ENCODE results near the gene SPOCD1.

SPOCD1 gene

GRCh38 chr1:31814631-31815306 lies 1.1 kb downstream of the SPOCD1 start:
- no peaks in the 10 kb centered on the region for H3K36me3 Mint-ChIP-seq (ENCODE audit: low read depth)
- no peak for TF ChIP-seq CTCF (IDR thresholded peaks at IDR 0.05; ENCODE audit: unreplicated experiment in 3 of 3)
- no peak overlapping the region for H3K27ac Mint-ChIP-seq
- peaks cover 11% of the 10 kb centered on the region for H3K27me3 Mint-ChIP-seq (ENCODE audit: low read depth)
- no peaks in the 10 kb centered on the region for H3K4me1 Mint-ChIP-seq
- H3K4me3 Mint-ChIP-seq = no peak overlapping the region
- H3K9me3 Mint-ChIP-seq = no peaks in the 10 kb centered on the region

GRCh38 chr1:31814041-31814511 lies 1.7 kb downstream of the SPOCD1 start:
- Mint-ChIP-seq H3K9me3 (no peaks in the 10 kb centered on the region), H3K27ac (no peak overlapping the region), H3K36me3 (ENCODE audit: low read depth) (no peaks in the 10 kb centered on the region), H3K4me3 (no peak overlapping the region), H3K4me1 (no peaks in the 10 kb centered on the region), H3K27me3 (ENCODE audit: low read depth) (peaks cover 11% of the 10 kb centered on the region)
- no peak for TF ChIP-seq CTCF (IDR thresholded peaks at IDR 0.05; ENCODE audit: unreplicated experiment in 3 of 3)

DNA sequence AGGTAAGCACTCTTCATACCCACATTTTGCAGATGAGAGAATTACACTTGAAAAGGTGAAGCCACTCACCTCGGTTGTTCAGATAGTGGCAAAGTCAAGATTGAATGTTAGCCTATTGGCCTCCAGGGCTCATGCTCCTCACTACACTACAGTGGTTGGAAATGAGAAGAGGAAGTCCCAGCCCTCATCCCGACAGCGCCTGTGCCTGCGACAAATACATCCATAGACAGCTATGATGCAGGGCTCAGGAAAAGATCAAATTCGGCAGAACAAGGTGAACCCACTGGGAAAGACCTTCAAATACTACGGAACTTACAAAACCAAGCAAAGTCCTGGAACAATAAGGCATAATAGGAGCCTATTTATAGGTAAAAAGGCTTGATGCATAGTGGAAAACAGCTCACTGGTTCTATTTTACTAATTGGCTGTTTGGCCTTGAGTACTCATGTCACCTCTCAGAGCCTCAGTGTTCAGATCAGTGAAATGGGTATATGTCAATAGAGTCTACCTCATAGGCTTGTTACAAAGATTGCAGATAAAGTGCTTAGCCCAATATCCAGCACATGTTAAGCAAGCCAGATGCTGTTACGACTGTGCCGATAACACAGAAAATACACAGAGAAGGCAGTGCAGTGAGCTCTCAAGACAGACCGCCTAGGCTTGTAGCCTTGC lies 3.5 kb downstream of the SPOCD1 start:
- no peak overlapping the region for H3K4me3 Mint-ChIP-seq
- H3K9me3 Mint-ChIP-seq = no peaks in the 10 kb centered on the region
- no peak overlapping the region for H3K27ac Mint-ChIP-seq
- no peaks in the 10 kb centered on the region for H3K4me1 Mint-ChIP-seq
- H3K36me3 Mint-ChIP-seq (ENCODE audit: low read depth) = no peaks in the 10 kb centered on the region
- TF ChIP-seq CTCF (IDR thresholded peaks at IDR 0.05; ENCODE audit: unreplicated experiment in 3 of 3) = no peak
- H3K27me3 Mint-ChIP-seq (ENCODE audit: low read depth) = peaks cover 11% of the 10 kb centered on the region

- no peak for TF ChIP-seq CTCF (IDR thresholded peaks at IDR 0.05; ENCODE audit: unreplicated experiment in 3 of 3)
- Mint-ChIP-seq H3K27ac (no peak overlapping the region), H3K36me3 (ENCODE audit: low read depth) (no peaks in the 10 kb centered on the region), H3K4me3 (no peak overlapping the region), H3K4me1 (no peaks in the 10 kb centered on the region), H3K9me3 (no peaks in the 10 kb centered on the region), H3K27me3 (ENCODE audit: low read depth) (peaks cover 11% of the 10 kb centered on the region)
Measured at GRCh38 chr1:31811605-31812004, 4.2 kb downstream of the SPOCD1 start.

- Mint-ChIP-seq H3K4me3 (no peak overlapping the region), H3K27ac (no peak overlapping the region), H3K4me1 (no peaks in the 10 kb centered on the region), H3K9me3 (no peaks in the 10 kb centered on the region), H3K27me3 (ENCODE audit: low read depth) (peaks cover 11% of the 10 kb centered on the region), H3K36me3 (ENCODE audit: low read depth) (no peaks in the 10 kb centered on the region)
- no peak for TF ChIP-seq CTCF (IDR thresholded peaks at IDR 0.05; ENCODE audit: unreplicated experiment in 3 of 3)
Measured at GRCh38 chr1:31809698-31810097, 6.1 kb downstream of the SPOCD1 start.
